ENCODE data around the gene TTLL11. TPM values are rescaled to one million over a fixed set of nuclear protein-coding genes. Genes with fewer than 3 reads are reported as not detected.

The TTLL11 gene
- total RNA-seq, 1 experiment from 2014 or later: 13.6 TPM

DNA sequence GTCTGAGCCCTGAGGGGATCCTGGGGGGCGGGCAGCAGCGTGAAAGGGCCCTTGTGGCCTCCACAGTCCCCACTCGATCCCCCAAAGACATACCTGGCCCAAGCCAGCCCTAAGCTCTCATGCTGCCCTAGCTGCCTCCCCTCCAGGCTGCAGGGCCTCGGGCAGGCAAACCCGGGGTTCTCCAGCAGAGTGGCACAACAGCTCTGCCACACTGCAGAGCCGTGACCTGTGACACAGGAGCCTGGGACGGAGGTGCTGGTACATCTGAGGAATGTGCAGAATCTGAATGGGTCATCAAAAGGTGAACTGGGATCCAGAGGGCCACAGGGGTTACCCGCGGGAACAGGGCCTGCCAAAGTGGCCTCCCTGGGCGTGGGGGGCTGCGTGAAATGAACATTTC, 278.5 kb downstream of the TTLL11 start:
- no TSS peak for BruUV-seq (replicated peaks)
- intact Hi-C loops (cut with micrococcal nuclease): no loop called here
- ChIA-PET POLR2A (no interaction called here), CTCF (interaction anchor here (0.8 kb wide), 1 partner anchor 173 kb away, joined by 3 read pairs; no protein-coding TSS in a partner anchor)
- Mint-ChIP-seq H3K4me1 (ENCODE audit: insufficient read depth, unreplicated experiment) (no peaks in the 10 kb centered on the region), H3K36me3 (ENCODE audit: insufficient read depth, unreplicated experiment) (no peaks in the 10 kb centered on the region), H3K4me3 (ENCODE audit: unreplicated experiment) (no peak overlapping the region), H3K27ac (ENCODE audit: low read depth, unreplicated experiment) (no peak overlapping the region), H3K9me3 (ENCODE audit: unreplicated experiment) (no peaks in the 10 kb centered on the region), H3K27me3 (ENCODE audit: insufficient read depth, unreplicated experiment) (no peaks in the 10 kb centered on the region)
- no peak for DNase-seq (ENCODE audit: unreplicated experiment)
- TF ChIP-seq, protein P1, sequence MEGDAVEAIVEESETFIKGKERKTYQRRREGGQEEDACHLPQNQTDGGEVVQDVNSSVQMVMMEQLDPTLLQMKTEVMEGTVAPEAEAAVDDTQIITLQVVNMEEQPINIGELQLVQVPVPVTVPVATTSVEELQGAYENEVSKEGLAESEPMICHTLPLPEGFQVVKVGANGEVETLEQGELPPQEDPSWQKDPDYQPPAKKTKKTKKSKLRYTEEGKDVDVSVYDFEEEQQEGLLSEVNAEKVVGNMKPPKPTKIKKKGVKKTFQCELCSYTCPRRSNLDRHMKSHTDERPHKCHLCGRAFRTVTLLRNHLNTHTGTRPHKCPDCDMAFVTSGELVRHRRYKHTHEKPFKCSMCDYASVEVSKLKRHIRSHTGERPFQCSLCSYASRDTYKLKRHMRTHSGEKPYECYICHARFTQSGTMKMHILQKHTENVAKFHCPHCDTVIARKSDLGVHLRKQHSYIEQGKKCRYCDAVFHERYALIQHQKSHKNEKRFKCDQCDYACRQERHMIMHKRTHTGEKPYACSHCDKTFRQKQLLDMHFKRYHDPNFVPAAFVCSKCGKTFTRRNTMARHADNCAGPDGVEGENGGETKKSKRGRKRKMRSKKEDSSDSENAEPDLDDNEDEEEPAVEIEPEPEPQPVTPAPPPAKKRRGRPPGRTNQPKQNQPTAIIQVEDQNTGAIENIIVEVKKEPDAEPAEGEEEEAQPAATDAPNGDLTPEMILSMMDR (IDR thresholded peaks at IDR 0.05; ENCODE audit: unreplicated experiment): no peak

DNA sequence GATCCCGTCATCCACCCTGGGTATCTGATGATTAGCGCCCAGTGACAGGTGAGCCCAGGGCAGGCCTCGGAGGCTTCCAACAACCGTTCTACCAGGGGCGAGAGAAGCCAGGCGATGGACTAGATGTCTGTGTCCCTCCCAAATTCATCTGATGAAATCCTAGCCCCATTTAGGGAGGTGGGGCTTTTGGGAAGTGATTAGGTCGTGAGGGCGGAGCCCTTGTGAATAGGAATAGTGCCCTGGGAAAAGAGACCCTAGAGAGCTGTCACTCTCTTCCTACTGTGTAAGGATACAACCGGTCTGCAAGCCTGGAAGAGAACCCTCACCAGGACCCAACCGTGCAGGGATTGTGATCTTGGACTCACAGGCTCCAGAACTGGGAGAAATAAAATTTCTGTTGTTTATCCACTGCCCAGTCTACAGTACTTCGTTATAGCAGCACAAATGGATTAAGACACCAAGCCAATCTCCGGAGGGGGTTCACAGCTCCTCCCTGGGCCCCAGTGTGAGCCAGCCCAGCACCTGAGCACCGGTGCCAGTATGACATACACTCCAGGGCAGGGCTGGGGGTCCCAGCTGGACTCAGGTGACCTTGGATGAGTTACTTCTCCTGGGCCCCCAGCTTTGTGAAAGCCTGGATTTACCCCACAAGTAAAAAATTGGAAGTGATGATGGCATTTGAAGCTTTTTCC, 279.4 kb downstream of the TTLL11 start:
- ChIA-PET CTCF (interaction anchor here (0.5 to 0.9 kb wide), 2 partner anchors 19 to 20 kb away, joined by 3 to 5 read pairs; no protein-coding TSS in a partner anchor), POLR2A (interaction anchor here (0.6 to 0.9 kb wide), 2 partner anchors 163 to 530 kb away, joined by 3 read pairs; no protein-coding TSS in a partner anchor)
- no peak for DNase-seq (ENCODE audit: unreplicated experiment)
- TF ChIP-seq, protein P1 (IDR thresholded peaks at IDR 0.05; ENCODE audit: unreplicated experiment): no peak
- Mint-ChIP-seq H3K4me1 (ENCODE audit: insufficient read depth, unreplicated experiment) (no peaks in the 10 kb centered on the region), H3K4me3 (ENCODE audit: unreplicated experiment) (no peak overlapping the region), H3K9me3 (ENCODE audit: unreplicated experiment) (no peaks in the 10 kb centered on the region), H3K27ac (ENCODE audit: low read depth, unreplicated experiment) (no peak overlapping the region), H3K36me3 (ENCODE audit: insufficient read depth, unreplicated experiment) (no peaks in the 10 kb centered on the region), H3K27me3 (ENCODE audit: insufficient read depth, unreplicated experiment) (no peaks in the 10 kb centered on the region)
- intact Hi-C loops (cut with micrococcal nuclease): no loop called here
- no TSS peak for BruUV-seq (replicated peaks)

DNA sequence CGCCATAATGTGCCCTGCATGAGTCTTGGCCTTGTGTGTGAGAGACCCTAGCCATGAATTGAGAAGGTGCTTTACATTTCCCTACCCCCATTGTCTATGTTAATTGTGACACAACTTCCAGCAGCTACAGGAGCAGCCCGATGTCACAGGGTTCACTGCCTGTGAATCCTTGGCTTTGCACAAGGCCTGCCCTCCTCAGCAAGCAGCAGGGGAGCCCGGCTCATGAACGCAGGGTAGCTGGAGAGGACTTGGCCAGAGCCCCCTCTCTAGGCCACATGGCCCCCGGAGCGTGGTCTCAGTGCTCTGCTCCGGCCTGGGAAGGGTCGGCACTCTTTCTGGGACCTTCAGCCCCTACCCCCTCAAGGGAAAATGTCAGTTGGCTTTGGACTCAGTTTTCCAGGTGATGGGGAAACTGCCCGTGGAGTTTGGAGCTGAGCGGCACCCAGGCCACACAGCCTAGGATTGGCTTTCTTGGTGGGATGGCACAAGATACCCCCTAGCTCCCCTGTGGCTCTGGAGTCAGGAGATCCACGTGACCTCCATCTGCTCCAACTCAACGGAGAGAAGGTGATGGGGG, 280.9 kb downstream of the TTLL11 start:
- CTCF ChIA-PET: no interaction called here
- Mint-ChIP-seq H3K4me1 (ENCODE audit: insufficient read depth, unreplicated experiment) (no peaks in the 10 kb centered on the region), H3K4me3 (ENCODE audit: unreplicated experiment) (no peak overlapping the region), H3K27ac (ENCODE audit: low read depth, unreplicated experiment) (no peak overlapping the region), H3K9me3 (ENCODE audit: unreplicated experiment) (no peaks in the 10 kb centered on the region), H3K27me3 (ENCODE audit: insufficient read depth, unreplicated experiment) (no peaks in the 10 kb centered on the region), H3K36me3 (ENCODE audit: insufficient read depth, unreplicated experiment) (no peaks in the 10 kb centered on the region)
- intact Hi-C loops (cut with micrococcal nuclease): no loop called here
- DNase-seq (ENCODE audit: unreplicated experiment): no peak
- TF ChIP-seq, protein P1 (IDR thresholded peaks at IDR 0.05; ENCODE audit: unreplicated experiment): no peak
- BruUV-seq (replicated peaks): no TSS peak
- POLR2A ChIA-PET: no interaction called here

DNA sequence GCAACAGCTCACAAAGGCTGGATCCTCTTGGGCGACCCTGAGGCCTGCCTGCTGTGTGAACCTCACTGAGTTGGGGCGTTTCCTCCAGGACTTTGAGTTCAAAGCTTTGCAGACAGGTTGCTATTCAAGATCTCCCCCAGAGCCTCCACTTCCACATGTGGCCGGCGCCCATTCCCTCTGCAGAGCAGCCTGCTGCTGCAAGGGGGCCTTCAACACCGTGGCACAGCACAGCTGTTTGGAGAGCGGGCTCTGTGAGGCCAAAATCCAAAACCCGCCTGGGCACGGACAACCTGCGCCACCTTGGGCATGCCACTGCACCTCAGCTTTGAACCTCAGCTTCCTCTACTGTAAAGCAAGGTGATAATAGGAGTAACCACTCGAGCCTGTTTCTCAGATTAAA, 281.4 kb downstream of the TTLL11 start:
- POLR2A ChIA-PET: no interaction called here
- no peak for DNase-seq (ENCODE audit: unreplicated experiment)
- Mint-ChIP-seq H3K4me1 (ENCODE audit: insufficient read depth, unreplicated experiment) (no peaks in the 10 kb centered on the region), H3K9me3 (ENCODE audit: unreplicated experiment) (no peaks in the 10 kb centered on the region), H3K4me3 (ENCODE audit: unreplicated experiment) (no peak overlapping the region), H3K36me3 (ENCODE audit: insufficient read depth, unreplicated experiment) (no peaks in the 10 kb centered on the region), H3K27ac (ENCODE audit: low read depth, unreplicated experiment) (no peak overlapping the region), H3K27me3 (ENCODE audit: insufficient read depth, unreplicated experiment) (no peaks in the 10 kb centered on the region)
- CTCF ChIA-PET: interaction anchor here (0.6 kb wide), 1 partner anchor 28 kb away, joined by 3 read pairs; no protein-coding TSS in a partner anchor
- no TSS peak for BruUV-seq (replicated peaks)
- TF ChIP-seq, protein P1 (IDR thresholded peaks at IDR 0.05; ENCODE audit: unreplicated experiment): no peak
- intact Hi-C loops (cut with micrococcal nuclease): no loop called here
